Uterus (tissue), 2 donors: Measurements from ENCODE around the gene SRRM2.

ENCODE experiments used
- POLR2A ChIP-seq, 2 donors: fragments of 450-650 bp; IDR thresholded peaks; one replicate each; pipeline ENCODE4 v1.6.1; 2016; ENCODE audit warnings: antibody characterized with exemption in 2 of 2, mild to moderate bottlenecking in 1 of 2, moderate library complexity in 1 of 2
- TF ChIP-seq, protein P1 (sequence below), 4 experiments: fragments of 200-600 bp in 2 of 4; fragments of 450-650 bp in 2 of 4; sonication (generic) in 2 of 4; IDR thresholded peaks; one replicate each; pipeline ENCODE4 v1.5.1; 2016 to 2019; ENCODE audit warnings: antibody characterized with exemption in 4 of 4, mild to moderate bottlenecking in 2 of 4, moderate library complexity in 1 of 4

DNA sequence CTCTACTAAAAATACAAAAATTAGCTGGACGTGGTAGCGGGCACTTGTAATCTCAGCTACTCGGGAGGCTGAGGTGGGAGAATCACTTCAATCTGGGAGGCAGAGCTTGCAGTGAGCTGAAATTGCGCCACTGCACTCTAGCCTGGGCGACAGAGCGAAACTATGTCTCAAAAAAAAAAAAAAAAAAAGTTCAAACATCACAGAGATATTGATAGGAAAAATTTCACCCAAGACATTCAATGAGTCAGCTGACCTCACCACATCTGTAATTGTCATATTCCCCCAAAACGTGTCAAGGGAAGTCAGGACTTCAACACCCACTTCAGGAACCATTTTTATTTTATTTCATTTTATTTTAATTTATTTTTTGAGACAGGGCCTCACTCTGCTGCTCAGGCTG is 24.4 kb upstream of the SRRM2 start:
- TF ChIP-seq, protein P1, sequence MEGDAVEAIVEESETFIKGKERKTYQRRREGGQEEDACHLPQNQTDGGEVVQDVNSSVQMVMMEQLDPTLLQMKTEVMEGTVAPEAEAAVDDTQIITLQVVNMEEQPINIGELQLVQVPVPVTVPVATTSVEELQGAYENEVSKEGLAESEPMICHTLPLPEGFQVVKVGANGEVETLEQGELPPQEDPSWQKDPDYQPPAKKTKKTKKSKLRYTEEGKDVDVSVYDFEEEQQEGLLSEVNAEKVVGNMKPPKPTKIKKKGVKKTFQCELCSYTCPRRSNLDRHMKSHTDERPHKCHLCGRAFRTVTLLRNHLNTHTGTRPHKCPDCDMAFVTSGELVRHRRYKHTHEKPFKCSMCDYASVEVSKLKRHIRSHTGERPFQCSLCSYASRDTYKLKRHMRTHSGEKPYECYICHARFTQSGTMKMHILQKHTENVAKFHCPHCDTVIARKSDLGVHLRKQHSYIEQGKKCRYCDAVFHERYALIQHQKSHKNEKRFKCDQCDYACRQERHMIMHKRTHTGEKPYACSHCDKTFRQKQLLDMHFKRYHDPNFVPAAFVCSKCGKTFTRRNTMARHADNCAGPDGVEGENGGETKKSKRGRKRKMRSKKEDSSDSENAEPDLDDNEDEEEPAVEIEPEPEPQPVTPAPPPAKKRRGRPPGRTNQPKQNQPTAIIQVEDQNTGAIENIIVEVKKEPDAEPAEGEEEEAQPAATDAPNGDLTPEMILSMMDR (IDR thresholded peaks at IDR 0.05), result no peak
- no peak for TF ChIP-seq POLR2A (IDR thresholded peaks at IDR 0.05)
